ENCODE data around the gene KRT71. TPM values are rescaled to one million over a fixed set of nuclear protein-coding genes. Genes with fewer than 3 reads are reported as not detected.

KRT71 gene
- total RNA-seq, 1 experiment from 2014 or later = not detected

- TF ChIP-seq EZH2 (IDR thresholded peaks at IDR 0.05; ENCODE audit: low read length, unreplicated experiment) = no peak
- no peak for TF ChIP-seq CTCF (conservative IDR thresholded peaks at IDR 0.05; ENCODE audit: low read depth, low read length)
- no peak for TF ChIP-seq EZH2phosphoT487 (IDR thresholded peaks at IDR 0.05; ENCODE audit: borderline replicate concordance, low read length)
- H3F3A ChIP-seq (ENCODE audit: low read length, unreplicated experiment) = no peaks in the 10 kb centered on the region
- peaks cover 8% of the 10 kb centered on the region; the same call in 1 of the 2 replicates for H3K4me1 ChIP-seq (ENCODE audit: insufficient read depth, low read length)
- H3K4me3 ChIP-seq (ENCODE audit: low read length) = no peak overlapping the region
- H3K79me2 ChIP-seq (ENCODE audit: low read length) = no peaks in the 10 kb centered on the region
- H3K9me3 ChIP-seq (ENCODE audit: low read length) = no peaks in the 10 kb centered on the region
- no peak for DNase-seq
- H3K9me2 ChIP-seq (replicated peaks; ENCODE audit: low read length) = no peaks in the 10 kb centered on the region
- H3K36me3 ChIP-seq (ENCODE audit: low read depth, low read length) = no peaks in the 10 kb centered on the region
- H3K27ac ChIP-seq (ENCODE audit: low read length) = no peak overlapping the region
- POLR2A ChIA-PET (ENCODE audit: unreplicated experiment) = no interaction called here
- no peaks in the 10 kb centered on the region for H3K27me3 ChIP-seq (ENCODE audit: low read length)
- H3K4me2 ChIP-seq (ENCODE audit: low read length) = no peak overlapping the region
- H4K20me1 ChIP-seq (ENCODE audit: low read length) = no peaks in the 10 kb centered on the region
- H3K9ac ChIP-seq (ENCODE audit: low read length) = no peak overlapping the region
- BruUV-seq (replicated peaks) = no TSS peak
- ATAC-seq = no peak
- intact Hi-C loops (cut with micrococcal nuclease) = no loop called here
- H2AFZ ChIP-seq (ENCODE audit: low read length) = no peak overlapping the region
- CTCF ChIA-PET = no interaction called here
Observed at GRCh38 chr12:52578469-52578868, 25.5 kb upstream of the KRT71 start.

GRCh38 chr12:52577316-52577715, 24.4 kb upstream of the KRT71 start:
- Histone ChIP-seq H3K4me3 (ENCODE audit: low read length) (no peak overlapping the region), H4K20me1 (ENCODE audit: low read length) (no peaks in the 10 kb centered on the region), H2AFZ (ENCODE audit: low read length) (no peak overlapping the region), H3K36me3 (ENCODE audit: low read depth, low read length) (no peaks in the 10 kb centered on the region), H3K27me3 (ENCODE audit: low read length) (0 out of 2 replicates have a peak, but pooled peaks cover 5% of the 10 kb centered on the region), H3K9me2 (replicated peaks; ENCODE audit: low read length) (no peaks in the 10 kb centered on the region), H3K27ac (ENCODE audit: low read length) (no peak overlapping the region), H3K9me3 (ENCODE audit: low read length) (no peaks in the 10 kb centered on the region), H3K79me2 (ENCODE audit: low read length) (no peaks in the 10 kb centered on the region), H3F3A (ENCODE audit: low read length, unreplicated experiment) (no peaks in the 10 kb centered on the region), H3K4me2 (ENCODE audit: low read length) (no peak overlapping the region), H3K4me1 (ENCODE audit: insufficient read depth, low read length) (peaks cover 8% of the 10 kb centered on the region; the same call in 1 of the 2 replicates), H3K9ac (ENCODE audit: low read length) (no peak overlapping the region)
- TF ChIP-seq EZH2 (IDR thresholded peaks at IDR 0.05; ENCODE audit: low read length, unreplicated experiment) = no peak
- no peak for TF ChIP-seq CTCF (conservative IDR thresholded peaks at IDR 0.05; ENCODE audit: low read depth, low read length)
- TF ChIP-seq EZH2phosphoT487 (IDR thresholded peaks at IDR 0.05; ENCODE audit: borderline replicate concordance, low read length) = no peak
- ATAC-seq = no peak
- intact Hi-C loops (cut with micrococcal nuclease) = no loop called here
- no peak for DNase-seq
- POLR2A ChIA-PET (ENCODE audit: unreplicated experiment) = no interaction called here
- CTCF ChIA-PET = no interaction called here
- BruUV-seq (replicated peaks) = no TSS peak

- DNase-seq = no peak
- no peaks in the 10 kb centered on the region for H3F3A ChIP-seq (ENCODE audit: low read length, unreplicated experiment)
- ATAC-seq = no peak
- no peak overlapping the region for H3K4me2 ChIP-seq (ENCODE audit: low read length)
- intact Hi-C loops (cut with micrococcal nuclease) = no loop called here
- no peak overlapping the region for H2AFZ ChIP-seq (ENCODE audit: low read length)
- H4K20me1 ChIP-seq (ENCODE audit: low read length) = no peaks in the 10 kb centered on the region
- no peaks in the 10 kb centered on the region for H3K79me2 ChIP-seq (ENCODE audit: low read length)
- no peak overlapping the region for H3K4me3 ChIP-seq (ENCODE audit: low read length)
- BruUV-seq (replicated peaks) = no TSS peak
- H3K4me1 ChIP-seq (ENCODE audit: insufficient read depth, low read length) = no peaks in the 10 kb centered on the region
- no peaks in the 10 kb centered on the region for H3K9me2 ChIP-seq (replicated peaks; ENCODE audit: low read length)
- no peaks in the 10 kb centered on the region for H3K36me3 ChIP-seq (ENCODE audit: low read depth, low read length)
- H3K27ac ChIP-seq (ENCODE audit: low read length) = no peak overlapping the region
- POLR2A ChIA-PET (ENCODE audit: unreplicated experiment) = no interaction called here
- H3K27me3 ChIP-seq (ENCODE audit: low read length) = peaks cover 13% of the 10 kb centered on the region
- no peaks in the 10 kb centered on the region for H3K9me3 ChIP-seq (ENCODE audit: low read length)
- TF ChIP-seq EZH2phosphoT487 (IDR thresholded peaks at IDR 0.05; ENCODE audit: borderline replicate concordance, low read length) = no peak
- TF ChIP-seq EZH2 (IDR thresholded peaks at IDR 0.05; ENCODE audit: low read length, unreplicated experiment) = no peak
- H3K9ac ChIP-seq (ENCODE audit: low read length) = no peak overlapping the region
- CTCF ChIA-PET = no interaction called here
Observed at GRCh38 chr12:52575948-52576347, 23.0 kb upstream of the KRT71 start.
